Measurements from ENCODE around the gene TMC1.
"Not testable (repeated sequence)": the region's sequence is repeated elsewhere in the genome, so short reads cannot be mapped to it uniquely, and the experiment has no call there.

DNA sequence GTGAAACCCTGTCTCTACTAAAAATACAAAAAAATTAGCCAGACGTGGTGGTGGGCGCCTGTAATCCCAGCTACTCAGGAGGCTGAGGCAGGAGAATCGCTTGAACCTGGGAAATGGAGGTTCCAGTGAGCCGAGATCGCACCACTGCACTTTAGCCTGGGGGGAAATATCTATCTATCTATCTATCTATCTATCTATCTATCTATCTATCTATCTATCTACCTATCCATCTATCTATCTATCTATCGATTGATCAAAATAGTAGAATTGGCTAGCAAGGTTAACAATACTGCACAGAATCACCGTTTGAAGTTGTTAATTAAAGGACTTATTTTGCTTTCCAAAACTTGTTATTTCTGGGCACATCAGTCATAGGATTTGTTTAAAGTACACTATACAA is 341.4 kb downstream of the TMC1 start:
- TF ChIP-seq, protein P1, sequence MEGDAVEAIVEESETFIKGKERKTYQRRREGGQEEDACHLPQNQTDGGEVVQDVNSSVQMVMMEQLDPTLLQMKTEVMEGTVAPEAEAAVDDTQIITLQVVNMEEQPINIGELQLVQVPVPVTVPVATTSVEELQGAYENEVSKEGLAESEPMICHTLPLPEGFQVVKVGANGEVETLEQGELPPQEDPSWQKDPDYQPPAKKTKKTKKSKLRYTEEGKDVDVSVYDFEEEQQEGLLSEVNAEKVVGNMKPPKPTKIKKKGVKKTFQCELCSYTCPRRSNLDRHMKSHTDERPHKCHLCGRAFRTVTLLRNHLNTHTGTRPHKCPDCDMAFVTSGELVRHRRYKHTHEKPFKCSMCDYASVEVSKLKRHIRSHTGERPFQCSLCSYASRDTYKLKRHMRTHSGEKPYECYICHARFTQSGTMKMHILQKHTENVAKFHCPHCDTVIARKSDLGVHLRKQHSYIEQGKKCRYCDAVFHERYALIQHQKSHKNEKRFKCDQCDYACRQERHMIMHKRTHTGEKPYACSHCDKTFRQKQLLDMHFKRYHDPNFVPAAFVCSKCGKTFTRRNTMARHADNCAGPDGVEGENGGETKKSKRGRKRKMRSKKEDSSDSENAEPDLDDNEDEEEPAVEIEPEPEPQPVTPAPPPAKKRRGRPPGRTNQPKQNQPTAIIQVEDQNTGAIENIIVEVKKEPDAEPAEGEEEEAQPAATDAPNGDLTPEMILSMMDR (IDR thresholded peaks at IDR 0.05), result not testable (repeated sequence)
- not testable (repeated sequence) for TF ChIP-seq POLR2AphosphoS5 (IDR thresholded peaks at IDR 0.05; ENCODE audit: low read depth, low read length); SIN3A (IDR thresholded peaks at IDR 0.05; ENCODE audit: borderline replicate concordance, insufficient read depth, low read depth, low read length)

Measured in Panc1 (cell line).